Stimulated activated CD8-positive, alpha-beta memory T cell treated with anti-CD3 and anti-CD28 coated beads, Interleukin-4, amount 100 ng/mL, for 24 hours (primary cell): Measurements from ENCODE around the gene CADPS2.

Experiments
- DNase-seq: peaks from one replicate; pipeline ENCODE4 v3.0.0-alpha.2; 2020; ENCODE audit warnings: low read depth

CADPS2 gene

DNA sequence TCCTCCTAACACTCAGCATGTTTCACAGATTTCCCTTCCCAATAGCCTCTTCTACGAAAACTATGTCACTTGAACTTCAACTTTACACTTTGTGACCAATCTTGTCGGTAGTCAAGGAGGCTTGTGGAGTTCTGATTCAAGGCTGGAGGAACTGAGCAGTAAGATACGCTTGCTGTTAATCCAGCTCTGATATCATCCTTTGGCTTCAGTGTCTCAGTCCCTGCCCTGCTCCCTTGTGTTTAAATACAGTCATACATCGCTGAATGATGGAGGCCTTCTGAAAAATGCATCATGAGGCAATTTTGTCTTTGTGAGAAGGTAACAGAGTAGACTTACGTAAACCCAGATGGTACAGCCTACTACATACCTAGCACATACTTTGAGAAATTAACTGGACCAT lies 360.9 kb downstream of the CADPS2 start:
- no peak for DNase-seq

DNA sequence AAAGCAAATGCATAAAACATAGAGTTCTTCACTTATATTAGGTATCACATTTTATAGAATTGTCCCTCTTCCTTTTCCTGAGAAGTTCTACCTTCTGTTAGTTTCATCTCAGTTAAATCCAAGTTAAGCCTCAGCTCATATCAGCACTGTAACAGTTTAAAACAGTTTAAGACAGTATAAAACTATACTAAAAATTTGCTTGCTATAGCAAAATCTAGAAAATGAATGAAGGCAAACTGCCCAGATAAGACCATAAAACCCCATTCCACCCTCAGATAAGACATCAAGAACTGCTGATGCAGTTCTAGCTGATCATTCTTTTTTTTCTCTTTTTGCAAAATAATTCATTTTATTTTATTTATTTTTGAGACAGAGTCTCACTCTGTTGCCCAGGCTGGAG lies 364.5 kb downstream of the CADPS2 start:
- DNase-seq, result no peak

DNA sequence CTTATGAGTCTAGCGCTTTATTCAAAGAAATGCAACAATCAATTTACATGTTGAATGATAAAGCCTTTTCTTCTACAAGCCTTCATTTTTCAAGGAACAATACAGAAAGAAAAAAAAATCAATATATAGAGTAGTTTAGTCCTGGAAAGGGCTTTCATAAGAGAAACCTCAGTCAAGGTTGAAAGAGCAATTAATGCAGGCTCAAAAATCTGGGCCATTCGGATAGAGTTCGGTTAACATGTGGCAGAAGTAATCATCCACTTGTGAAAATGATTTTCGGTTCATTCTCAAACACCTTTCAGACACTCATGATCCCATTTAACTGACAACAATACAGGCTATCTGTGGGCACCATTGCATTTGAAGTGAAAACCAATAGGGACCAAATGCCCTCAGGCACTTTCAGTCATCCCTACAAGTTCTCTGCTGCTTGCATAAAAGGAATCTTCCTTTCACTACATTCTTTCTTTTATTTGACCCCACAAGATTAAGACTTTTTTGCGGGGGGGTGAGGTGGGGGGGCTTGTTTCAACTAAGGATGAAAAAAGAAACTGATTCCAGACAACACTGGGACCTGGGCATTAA lies 365.2 kb downstream of the CADPS2 start:
- no peak for DNase-seq

DNA sequence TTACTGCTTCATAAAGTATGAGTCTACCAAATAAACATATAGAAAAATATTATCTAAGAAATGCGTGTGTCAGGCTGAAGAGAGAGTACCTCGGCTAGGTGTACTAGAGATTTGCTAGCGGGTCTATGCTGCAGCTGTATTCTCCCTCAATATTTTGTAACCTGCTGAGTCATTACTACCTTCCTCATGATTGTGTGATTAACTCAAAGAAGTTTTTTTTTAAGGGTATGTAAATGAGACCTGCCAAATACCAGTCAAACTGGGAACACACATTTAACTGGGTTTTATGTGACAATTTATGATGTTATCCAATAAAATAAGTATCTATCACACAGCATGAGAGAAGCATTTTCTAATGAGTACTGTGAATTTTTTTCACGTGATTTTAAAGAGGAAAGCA lies 367.8 kb downstream of the CADPS2 start:
- no peak for DNase-seq

DNA sequence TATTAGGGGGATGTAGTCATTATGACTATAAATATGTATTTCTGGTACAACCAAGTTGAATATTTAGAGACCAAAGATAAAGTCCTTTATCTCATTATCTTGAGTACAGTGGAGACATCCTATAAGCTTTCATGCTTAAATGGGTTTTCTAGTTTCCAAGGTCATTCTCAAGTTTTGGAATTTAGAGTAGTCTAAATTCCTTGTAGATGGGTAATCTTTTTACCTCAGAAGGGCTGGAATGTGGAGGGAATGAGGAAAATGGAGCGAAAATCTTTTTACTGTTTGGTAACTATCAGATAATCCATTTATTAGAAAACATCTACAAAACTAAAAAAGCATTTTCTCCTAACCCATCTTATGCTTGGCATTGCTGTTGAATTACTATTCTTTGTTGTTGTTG lies 368.7 kb downstream of the CADPS2 start:
- DNase-seq, result no peak

DNA sequence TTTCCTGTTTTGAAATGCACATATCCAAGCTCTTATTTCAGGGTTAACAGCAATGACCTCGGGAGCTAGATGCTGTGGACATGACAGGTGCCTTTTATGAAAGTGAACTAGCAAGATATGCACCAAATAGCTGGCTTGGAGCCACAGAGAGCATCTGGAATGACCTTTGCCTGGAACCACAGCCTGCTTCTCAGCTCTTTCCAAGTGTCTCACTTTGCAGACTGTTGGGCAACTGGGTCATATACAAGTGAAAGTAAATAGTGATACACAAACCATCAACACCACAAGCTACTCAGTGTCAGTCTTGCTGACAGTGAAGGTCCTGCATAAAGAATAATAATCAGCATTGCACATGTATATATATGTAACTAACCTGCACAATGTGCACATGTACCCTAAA lies 370.9 kb downstream of the CADPS2 start:
- no peak for DNase-seq

- no peak for DNase-seq
These were observed 375.0 kb downstream of the CADPS2 start for GRCh38 chr7:122511268-122511667.

DNA sequence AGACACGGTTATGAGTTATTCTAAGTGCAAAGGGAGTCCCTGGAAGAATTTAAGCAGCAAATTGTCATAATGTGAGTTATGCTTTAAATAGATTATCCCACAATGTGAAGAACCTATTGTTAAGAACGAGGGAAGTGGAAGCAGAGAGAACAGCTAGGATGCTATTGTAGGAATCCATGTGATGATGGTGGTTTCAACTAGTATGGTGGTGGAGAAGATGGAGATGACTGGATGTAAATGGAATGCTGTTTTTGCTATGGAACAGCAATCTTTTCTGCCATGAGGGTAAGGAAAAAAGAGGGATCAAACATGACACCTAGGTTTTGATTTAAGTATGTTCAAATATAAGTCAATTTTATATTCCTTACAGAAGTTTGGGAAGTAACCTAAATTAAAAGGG lies 378.7 kb downstream of the CADPS2 start:
- DNase-seq, result no peak

DNA sequence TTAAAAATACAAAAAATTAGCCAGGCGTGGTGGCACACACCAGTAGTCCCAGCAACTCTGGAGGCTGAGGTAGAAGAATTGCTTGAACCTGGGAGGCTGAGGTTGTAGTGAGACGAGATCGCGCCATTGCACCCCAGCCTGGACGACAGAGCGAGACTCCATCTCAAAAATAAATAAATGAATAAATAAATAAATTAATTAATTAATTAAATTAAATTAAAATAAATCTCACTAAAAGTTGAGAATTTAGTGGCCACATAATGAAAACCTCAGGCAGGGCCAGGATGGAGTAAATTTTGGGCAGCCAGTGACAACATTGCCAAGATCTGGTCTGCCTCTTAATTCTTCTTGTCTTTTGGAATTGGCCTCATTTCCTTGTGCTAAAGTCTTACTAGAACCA lies 394.3 kb downstream of the CADPS2 start:
- no peak for DNase-seq

- no peak for DNase-seq
These were observed 398.0 kb downstream of the CADPS2 start for GRCh38 chr7:122488241-122488640.

DNA sequence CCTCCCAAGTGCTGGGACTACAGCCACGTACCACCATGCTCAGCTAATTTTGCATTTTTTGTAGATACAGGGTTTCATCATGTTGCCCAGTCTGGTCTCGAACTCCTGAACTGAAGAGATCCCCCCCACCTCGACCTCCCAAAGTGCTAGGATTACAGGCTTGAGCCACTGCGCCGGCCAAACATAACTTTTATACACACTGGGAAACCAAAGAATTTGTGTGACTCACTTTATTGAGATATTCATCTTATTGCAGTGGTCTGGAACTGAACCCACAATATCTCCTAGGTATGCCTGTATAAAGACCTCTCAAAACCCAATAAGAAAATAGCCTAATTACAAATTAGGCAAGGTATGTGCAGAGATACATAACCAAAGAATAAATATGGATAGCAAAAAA lies 399.1 kb downstream of the CADPS2 start:
- DNase-seq, result no peak

GRCh38 chr7:122485856-122486255 lies 400.4 kb downstream of the CADPS2 start:
- no peak for DNase-seq

GRCh38 chr7:122482212-122482611 lies 404.0 kb downstream of the CADPS2 start:
- DNase-seq, result no peak

- DNase-seq, result no peak
These were observed 415.4 kb downstream of the CADPS2 start for GRCh38 chr7:122470859-122471258.

DNA sequence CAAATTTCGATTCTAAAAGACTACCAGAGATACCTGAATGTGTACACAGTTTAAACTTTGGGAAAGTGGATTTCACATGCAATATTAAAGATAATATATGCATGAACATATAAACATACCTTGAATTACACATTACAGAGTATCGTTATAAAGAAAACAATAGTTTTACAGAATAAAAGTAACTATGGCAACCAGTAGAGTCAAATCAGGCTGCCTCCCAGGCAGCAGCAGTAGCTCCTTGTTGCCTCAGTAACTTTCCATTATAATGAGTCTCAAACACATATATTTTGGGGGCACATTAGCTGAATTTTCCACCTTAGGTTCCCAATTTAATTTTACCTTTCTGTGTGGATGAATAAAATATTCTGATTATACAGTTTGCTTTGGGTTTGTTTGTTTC lies 417.3 kb downstream of the CADPS2 start:
- no peak for DNase-seq

GRCh38 chr7:122467661-122468449 lies 418.4 kb downstream of the CADPS2 start:
- DNase-seq, result no peak

GRCh38 chr7:122465296-122465695 lies 421.0 kb downstream of the CADPS2 start:
- no peak for DNase-seq

DNA sequence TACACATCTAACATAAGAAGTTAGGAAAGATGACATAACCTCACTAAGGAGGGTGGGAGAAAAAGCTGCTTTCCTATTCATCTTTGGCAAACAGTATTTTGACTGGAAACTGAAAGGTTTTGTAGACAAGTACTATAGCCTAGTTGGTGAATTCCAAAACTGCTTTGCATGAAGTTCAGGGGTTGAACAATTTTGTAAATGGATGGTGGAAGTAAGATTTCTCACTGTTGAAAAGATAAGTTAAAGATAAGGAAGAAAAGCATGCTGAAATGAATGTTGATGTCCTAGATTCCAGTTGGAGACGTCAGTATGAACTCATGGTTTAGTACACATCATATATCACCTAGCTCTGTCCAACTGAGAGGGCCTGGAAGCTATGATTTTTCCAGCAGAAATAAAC lies 422.6 kb downstream of the CADPS2 start:
- no peak for DNase-seq

DNA sequence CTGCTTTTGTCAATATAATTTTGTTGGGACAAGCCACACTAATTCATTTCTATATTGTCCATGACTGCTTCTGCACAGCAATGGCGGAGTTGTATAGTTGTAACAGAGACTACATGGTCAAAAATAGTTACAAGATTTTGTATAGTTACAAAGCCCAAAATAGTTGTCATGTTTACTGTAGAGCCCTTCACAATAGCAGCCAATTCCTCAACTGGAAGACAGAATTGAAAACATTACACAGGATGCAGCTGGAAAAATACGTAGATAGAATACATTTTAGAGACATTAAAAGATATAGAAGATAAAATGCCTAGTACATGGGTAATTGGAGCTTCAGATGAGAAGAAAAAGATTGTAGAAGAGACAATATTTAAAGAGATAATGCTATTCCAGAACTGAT lies 425.3 kb downstream of the CADPS2 start:
- DNase-seq, result no peak

DNA sequence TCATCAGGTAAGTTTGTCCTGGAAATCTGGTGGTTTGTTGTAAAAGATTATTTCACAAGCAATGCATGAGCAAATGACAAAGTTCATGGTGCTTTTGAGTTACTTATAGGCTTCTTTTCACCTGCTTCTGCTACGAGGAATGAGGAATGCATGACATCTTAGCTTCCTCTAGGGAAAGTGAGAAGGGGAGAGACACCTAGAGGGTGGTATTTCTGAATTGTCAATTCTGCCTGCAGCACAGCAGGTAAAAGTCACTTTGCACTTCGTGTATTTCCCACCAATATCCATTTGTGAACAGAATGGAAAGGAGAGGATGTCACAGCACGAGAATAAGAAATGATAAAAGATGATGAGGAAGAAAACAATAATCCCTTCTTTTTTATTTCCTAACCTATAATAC lies 428.3 kb downstream of the CADPS2 start:
- DNase-seq, result no peak

DNA sequence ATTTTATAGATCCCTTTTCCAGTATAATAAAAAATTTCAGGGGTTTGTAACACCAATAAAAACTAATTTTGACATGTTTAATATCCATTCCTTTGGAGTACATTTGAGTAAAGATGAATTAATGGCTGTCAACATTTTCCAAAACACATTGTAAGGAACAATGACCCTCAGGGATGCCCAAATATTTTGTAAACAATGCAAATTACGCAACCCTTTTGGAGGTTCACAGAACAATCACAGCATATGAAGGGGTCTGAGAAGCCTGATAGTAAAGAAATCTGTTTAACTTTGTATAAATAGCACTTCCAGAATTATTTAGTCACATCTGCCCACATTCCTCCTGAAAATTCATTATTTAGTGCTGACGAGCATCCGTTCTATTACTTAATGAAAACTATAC lies 428.9 kb downstream of the CADPS2 start:
- DNase-seq, result no peak

DNA sequence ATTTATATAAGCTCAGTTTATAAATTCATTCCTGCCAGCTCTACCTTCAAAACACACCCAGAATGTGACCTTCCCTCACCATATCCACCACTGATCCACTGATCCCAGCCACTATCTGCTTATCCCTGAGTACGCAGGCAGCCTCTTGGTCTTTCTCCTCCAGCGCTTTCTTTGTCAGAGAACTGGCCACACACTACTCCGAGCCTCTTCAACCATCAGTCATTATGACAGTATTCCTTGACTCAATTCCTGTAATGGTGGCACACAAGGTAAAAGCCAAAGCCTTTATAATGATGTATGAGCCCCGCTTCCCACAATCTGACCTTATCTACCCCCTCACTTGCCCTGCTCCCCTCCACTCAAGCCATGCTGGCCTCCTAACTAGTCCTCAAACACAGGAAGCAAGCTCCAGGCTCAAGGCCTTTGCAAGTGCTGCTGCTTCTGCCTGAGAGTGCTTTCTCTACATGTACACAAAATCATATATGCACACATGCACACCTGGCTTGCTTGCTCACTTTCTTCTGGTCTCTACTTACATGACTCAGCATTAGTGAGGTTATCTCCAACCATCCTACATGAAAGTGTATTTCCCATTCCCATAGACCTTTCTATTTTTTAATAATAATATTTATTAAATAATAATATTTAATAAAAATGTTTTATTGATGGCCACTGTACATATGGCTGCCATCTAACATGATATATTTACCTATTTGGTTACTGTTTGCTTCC lies 431.3 kb downstream of the CADPS2 start:
- no peak for DNase-seq

- no peak for DNase-seq
These were observed 432.8 kb downstream of the CADPS2 start for GRCh38 chr7:122453432-122453831.
